GM18870 (cell line): Measurements from ENCODE around the gene SORBS1.
A peak's percentile ranks its signal among the peaks of the same experiment; 100 is the strongest.

Experiments
- ATAC-seq: cut with Tn5 transposase; IDR thresholded peaks from one replicate; pipeline ENCODE4 v1.9.1; 2021; ENCODE audit warnings: moderate library complexity; ENCODE audit not compliant: unreplicated experiment

SORBS1 gene

GRCh38 chr10:95279042-95279820 is 281.9 kb downstream of the SORBS1 start:
- peak; percentile 37 for ATAC-seq

GRCh38 chr10:95278061-95278988 is 282.8 kb downstream of the SORBS1 start:
- ATAC-seq: no peak

- ATAC-seq: no peak
Measured at GRCh38 chr10:95277614-95278013, 283.6 kb downstream of the SORBS1 start.

GRCh38 chr10:95277201-95277570 is 284.0 kb downstream of the SORBS1 start:
- no peak for ATAC-seq

- ATAC-seq: no peak
Measured at GRCh38 chr10:95276367-95277200, 284.6 kb downstream of the SORBS1 start.

- no peak for ATAC-seq
Measured at GRCh38 chr10:95275726-95276366, 285.3 kb downstream of the SORBS1 start.

GRCh38 chr10:95273393-95274312 is 287.5 kb downstream of the SORBS1 start:
- no peak for ATAC-seq

GRCh38 chr10:95268438-95268837 is 292.7 kb downstream of the SORBS1 start:
- ATAC-seq: no peak

GRCh38 chr10:95267251-95267650 is 293.9 kb downstream of the SORBS1 start:
- no peak for ATAC-seq

GRCh38 chr10:95266674-95267095 is 294.5 kb downstream of the SORBS1 start:
- ATAC-seq: peak; percentile 98

GRCh38 chr10:95265572-95265971 is 295.6 kb downstream of the SORBS1 start:
- no peak for ATAC-seq

- no peak for ATAC-seq
Measured at GRCh38 chr10:95264227-95265051, 296.7 kb downstream of the SORBS1 start.

GRCh38 chr10:95263864-95264226 is 297.3 kb downstream of the SORBS1 start:
- ATAC-seq: no peak

- ATAC-seq: no peak
Measured at GRCh38 chr10:95262763-95263518, 298.2 kb downstream of the SORBS1 start.

- no peak for ATAC-seq
Measured at GRCh38 chr10:95261926-95262325, 299.2 kb downstream of the SORBS1 start.
